Measurements from ENCODE around the gene FOXC2. TPM values are rescaled to one million over a fixed set of nuclear protein-coding genes. Genes with fewer than 3 reads are reported as not detected.

FOXC2 gene
- total and polyA plus RNA-seq, 2 donors (not counting 3 experiments of a cell fraction or from before 2014, with no cell fraction given) = 7.7 to 44.0 TPM

GRCh38 chr16:86580791-86581170 is 14.2 kb downstream of the FOXC2 start:
- no peak overlapping the region for H3K4me3 ChIP-seq (replicated peaks in 1 of 3; ENCODE audit: insufficient read depth in 1 of 3, low read depth in 1 of 3, low read length in 3 of 3)
- no TSS peak for BruUV-seq (replicated peaks)

GRCh38 chr16:86581458-86581857 is 14.8 kb downstream of the FOXC2 start:
- no peak overlapping the region for H2AFZ ChIP-seq (ENCODE audit: low read depth, low read length)
- no peak overlapping the region for H3K9ac ChIP-seq (replicated peaks; ENCODE audit: extremely low read depth, insufficient read depth, low read length)
- dilution Hi-C loops (cut with MboI; ENCODE audit: extremely low pct_ligation_motif_present, low sequenced_read_pairs) (no loop called here), intact Hi-C loops (cut with micrococcal nuclease) (no loop called here)
- ChIA-PET CTCF (no interaction called here), POLR2A (no interaction called here)
- H3K9me1 ChIP-seq (replicated peaks; ENCODE audit: control insufficient read depth, extremely low read depth, insufficient read depth, low read length) = no peaks in the 10 kb centered on the region
- no peaks in the 10 kb centered on the region for H3K36me3 ChIP-seq (ENCODE audit: control insufficient read depth in 2 of 2, extremely low read depth in 1 of 2, insufficient read depth in 2 of 2, low read length in 2 of 2)
- H3K27ac ChIP-seq (ENCODE audit: insufficient read depth, low read depth, low read length) = no peak overlapping the region
- peaks cover 36% of the 10 kb centered on the region for H3K4me1 ChIP-seq (ENCODE audit: control insufficient read depth, extremely low read depth, insufficient read depth, low read length)
- no TSS peak for BruUV-seq (replicated peaks)
- FAIRE-seq (no peak), DNase-seq (ENCODE audit: low read depth, low spot score) (no peak)
- peaks cover 17% of the 10 kb centered on the region for H3K79me2 ChIP-seq (ENCODE audit: control insufficient read depth, insufficient read depth, low read length)
- no peak for TF ChIP-seq MAX (IDR thresholded peaks at IDR 0.05; ENCODE audit: insufficient read depth, insufficient read length)
- TF ChIP-seq EZH2 (IDR thresholded peaks at IDR 0.05; ENCODE audit: borderline replicate concordance, low read depth, low read length, severe bottlenecking) = no peak
- no peak for TF ChIP-seq FOS (IDR thresholded peaks at IDR 0.05; ENCODE audit: borderline replicate concordance, insufficient read depth, low read length)
- no peak for TF ChIP-seq CTCF (IDR thresholded peaks at IDR 0.05; ENCODE audit: extremely low read depth in 1 of 2, insufficient read depth in 1 of 2, low read depth in 1 of 2, low read length in 2 of 2)
- no peak for TF ChIP-seq GATA2 (IDR thresholded peaks at IDR 0.05; ENCODE audit: insufficient read depth, insufficient read length, low read depth, low read length)
- no peak for TF ChIP-seq MYC (IDR thresholded peaks at IDR 0.05; ENCODE audit: low read depth, low read length)
- no peak for TF ChIP-seq POLR2AphosphoS5 (IDR thresholded peaks at IDR 0.05; ENCODE audit: insufficient read depth, low read depth, low read length)
- no peaks in the 10 kb centered on the region for H3K27me3 ChIP-seq (ENCODE audit: control insufficient read depth in 2 of 2, insufficient read depth in 2 of 2, low read length in 2 of 2)
- H3K9me3 ChIP-seq (replicated peaks; ENCODE audit: control insufficient read depth, insufficient read depth, low read length) = no peaks in the 10 kb centered on the region
- no peak overlapping the region for H3K4me2 ChIP-seq (ENCODE audit: insufficient read depth, low read length)
- H4K20me1 ChIP-seq (replicated peaks; ENCODE audit: control insufficient read depth, extremely low read depth, insufficient read depth, low read length) = no peaks in the 10 kb centered on the region
- H3K4me3 ChIP-seq (replicated peaks in 1 of 3; ENCODE audit: insufficient read depth in 1 of 3, low read depth in 1 of 3, low read length in 3 of 3) = no peak overlapping the region

More at GRCh38 chr16:86580791-86581170, 14.2 kb downstream of the FOXC2 start:
- no peaks in the 10 kb centered on the region for H3K27me3 ChIP-seq (ENCODE audit: control insufficient read depth in 2 of 2, insufficient read depth in 2 of 2, low read length in 2 of 2)
- ChIA-PET CTCF (interaction anchor here (1.3 kb wide), 1 partner anchor 293 kb away, joined by 4 read pairs; no protein-coding TSS in a partner anchor), POLR2A (no interaction called here)
- dilution Hi-C loops (cut with MboI; ENCODE audit: extremely low pct_ligation_motif_present, low sequenced_read_pairs) (no loop called here), intact Hi-C loops (cut with micrococcal nuclease) (no loop called here)
- TF ChIP-seq GATA2 (IDR thresholded peaks at IDR 0.05; ENCODE audit: insufficient read depth, insufficient read length, low read depth, low read length) = no peak
- TF ChIP-seq POLR2AphosphoS5 (IDR thresholded peaks at IDR 0.05; ENCODE audit: insufficient read depth, low read depth, low read length) = no peak
- TF ChIP-seq MAX (IDR thresholded peaks at IDR 0.05; ENCODE audit: insufficient read depth, insufficient read length) = no peak
- no peak for TF ChIP-seq FOS (IDR thresholded peaks at IDR 0.05; ENCODE audit: borderline replicate concordance, insufficient read depth, low read length)
- H3K79me2 ChIP-seq (ENCODE audit: control insufficient read depth, insufficient read depth, low read length) = peaks cover 21% of the 10 kb centered on the region
- H3K4me2 ChIP-seq (ENCODE audit: insufficient read depth, low read length) = no peak overlapping the region
- H3K4me1 ChIP-seq (ENCODE audit: control insufficient read depth, extremely low read depth, insufficient read depth, low read length) = peaks cover 36% of the 10 kb centered on the region
- H4K20me1 ChIP-seq (replicated peaks; ENCODE audit: control insufficient read depth, extremely low read depth, insufficient read depth, low read length) = no peaks in the 10 kb centered on the region
- DNase-seq (ENCODE audit: low read depth, low spot score) (no peak), FAIRE-seq (no peak)
- no peak overlapping the region for H3K27ac ChIP-seq (ENCODE audit: insufficient read depth, low read depth, low read length)
- no peak overlapping the region for H3K9ac ChIP-seq (replicated peaks; ENCODE audit: extremely low read depth, insufficient read depth, low read length)
- no peaks in the 10 kb centered on the region for H3K9me1 ChIP-seq (replicated peaks; ENCODE audit: control insufficient read depth, extremely low read depth, insufficient read depth, low read length)
- no peak overlapping the region for H2AFZ ChIP-seq (ENCODE audit: low read depth, low read length)
- H3K36me3 ChIP-seq (ENCODE audit: control insufficient read depth in 2 of 2, extremely low read depth in 1 of 2, insufficient read depth in 2 of 2, low read length in 2 of 2) = no peaks in the 10 kb centered on the region
- no peaks in the 10 kb centered on the region for H3K9me3 ChIP-seq (replicated peaks; ENCODE audit: control insufficient read depth, insufficient read depth, low read length)

All from endothelial cell of umbilical vein (primary cell).